Measurements from ENCODE around the gene AK8. TPM values are rescaled to one million over a fixed set of nuclear protein-coding genes. Genes with fewer than 3 reads are reported as not detected.

The AK8 gene
- total RNA-seq, 4 donors from 2014 or later, result 0.27 to 1.3 TPM; not detected in 2

DNA sequence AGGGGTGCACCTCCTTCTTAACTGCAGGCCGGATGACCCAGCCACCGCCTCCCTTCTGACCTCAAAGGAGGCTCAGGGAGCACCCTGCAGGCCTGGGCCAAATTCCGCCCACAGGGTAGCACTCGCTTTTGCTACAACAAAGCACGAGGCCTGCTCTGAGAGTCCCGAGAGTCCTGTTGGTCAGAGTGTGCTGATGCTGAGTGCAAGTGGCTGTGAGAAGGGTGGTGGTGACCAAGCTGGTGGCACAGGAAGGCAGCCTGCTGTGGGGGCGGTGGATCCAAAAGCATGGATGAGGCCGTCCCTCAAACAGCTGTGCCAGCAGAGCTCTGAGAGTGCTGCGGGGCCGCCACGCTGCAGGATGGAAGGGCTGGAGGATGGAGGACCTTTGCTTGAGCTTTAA, 101.8 kb downstream of the AK8 start:
- whole genome bisulfite sequencing, 2 donors (ENCODE audit: low coverage in 1 of 2), result 87% methylated on average over 11 of the region's 11 CpGs; no CpG with 5 or more reads in 1 of the 2 donors
- intact Hi-C loops (cut with DNase I; ENCODE audit: low total_unique reads), result no loop called here
- in situ Hi-C loops (cut with MboI; ENCODE audit: low pct_ligation_motif_present in 1 of 4, low pct_unique_long_range_greater_than_20kb in 1 of 4, low sequenced_read_pairs in 3 of 4), result no loop called here

DNA sequence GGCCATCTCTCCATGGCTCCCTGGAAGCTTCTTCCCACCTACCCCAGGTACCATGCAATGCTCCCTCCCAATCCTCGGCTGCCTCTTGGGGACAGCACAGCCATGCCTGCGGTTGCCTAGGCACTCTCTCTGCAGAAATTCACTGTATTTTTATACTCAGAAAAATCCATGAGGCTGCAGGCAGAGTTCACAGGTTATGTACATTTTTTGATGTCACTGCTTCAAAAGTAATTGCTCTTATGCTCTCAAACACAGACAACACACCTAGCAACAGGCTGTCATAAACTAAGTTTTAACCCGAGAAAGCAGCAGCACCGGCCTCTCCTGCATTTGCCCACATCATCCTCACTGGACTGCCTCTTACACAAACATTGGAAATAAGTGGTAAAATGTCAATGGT, 102.4 kb downstream of the AK8 start:
- no peak for DNase-seq
- 66 to 79% methylated on average over 4 of the region's 4 CpGs for WGBS, 2 donors (ENCODE audit: low coverage in 1 of 2)
- Histone ChIP-seq H3K4me3 (no peak overlapping the region), H3K9me3 (no peaks in the 10 kb centered on the region), H3K4me1 (peaks cover 0 to 3% (median 2%) of the 10 kb centered on the region in 4 donors), H3K27me3 (peaks cover 11% of the 10 kb centered on the region), H3K36me3 (no peaks in the 10 kb centered on the region), H3K27ac (no peak overlapping the region)
- in situ Hi-C loops (cut with MboI; ENCODE audit: low pct_ligation_motif_present in 1 of 4, low pct_unique_long_range_greater_than_20kb in 1 of 4, low sequenced_read_pairs in 3 of 4), result no loop called here
- intact Hi-C loops (cut with DNase I; ENCODE audit: low total_unique reads), result no loop called here
- TF ChIP-seq POLR2A (IDR thresholded peaks at IDR 0.05) (no peak), POLR2AphosphoS5 (IDR thresholded peaks at IDR 0.05) (no peak), EP300 (IDR thresholded peaks at IDR 0.05; ENCODE audit: low read depth) (no peak)
- TF ChIP-seq, protein P1, sequence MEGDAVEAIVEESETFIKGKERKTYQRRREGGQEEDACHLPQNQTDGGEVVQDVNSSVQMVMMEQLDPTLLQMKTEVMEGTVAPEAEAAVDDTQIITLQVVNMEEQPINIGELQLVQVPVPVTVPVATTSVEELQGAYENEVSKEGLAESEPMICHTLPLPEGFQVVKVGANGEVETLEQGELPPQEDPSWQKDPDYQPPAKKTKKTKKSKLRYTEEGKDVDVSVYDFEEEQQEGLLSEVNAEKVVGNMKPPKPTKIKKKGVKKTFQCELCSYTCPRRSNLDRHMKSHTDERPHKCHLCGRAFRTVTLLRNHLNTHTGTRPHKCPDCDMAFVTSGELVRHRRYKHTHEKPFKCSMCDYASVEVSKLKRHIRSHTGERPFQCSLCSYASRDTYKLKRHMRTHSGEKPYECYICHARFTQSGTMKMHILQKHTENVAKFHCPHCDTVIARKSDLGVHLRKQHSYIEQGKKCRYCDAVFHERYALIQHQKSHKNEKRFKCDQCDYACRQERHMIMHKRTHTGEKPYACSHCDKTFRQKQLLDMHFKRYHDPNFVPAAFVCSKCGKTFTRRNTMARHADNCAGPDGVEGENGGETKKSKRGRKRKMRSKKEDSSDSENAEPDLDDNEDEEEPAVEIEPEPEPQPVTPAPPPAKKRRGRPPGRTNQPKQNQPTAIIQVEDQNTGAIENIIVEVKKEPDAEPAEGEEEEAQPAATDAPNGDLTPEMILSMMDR (IDR thresholded peaks at IDR 0.05), result no peak

More for the DNA sequence above, 101.8 kb downstream of the AK8 start:
- TF ChIP-seq EP300 (IDR thresholded peaks at IDR 0.05; ENCODE audit: low read depth) (no peak), POLR2A (IDR thresholded peaks at IDR 0.05) (no peak), POLR2AphosphoS5 (IDR thresholded peaks at IDR 0.05) (no peak)
- TF ChIP-seq, protein P1 (IDR thresholded peaks at IDR 0.05), result no peak
- Histone ChIP-seq H3K36me3 (no peaks in the 10 kb centered on the region), H3K9me3 (no peaks in the 10 kb centered on the region), H3K4me1 (no peaks in the 10 kb centered on the region), H3K27ac (no peak overlapping the region), H3K4me3 (no peak overlapping the region), H3K27me3 (peaks cover 14% of the 10 kb centered on the region)
- no peak for DNase-seq

DNA sequence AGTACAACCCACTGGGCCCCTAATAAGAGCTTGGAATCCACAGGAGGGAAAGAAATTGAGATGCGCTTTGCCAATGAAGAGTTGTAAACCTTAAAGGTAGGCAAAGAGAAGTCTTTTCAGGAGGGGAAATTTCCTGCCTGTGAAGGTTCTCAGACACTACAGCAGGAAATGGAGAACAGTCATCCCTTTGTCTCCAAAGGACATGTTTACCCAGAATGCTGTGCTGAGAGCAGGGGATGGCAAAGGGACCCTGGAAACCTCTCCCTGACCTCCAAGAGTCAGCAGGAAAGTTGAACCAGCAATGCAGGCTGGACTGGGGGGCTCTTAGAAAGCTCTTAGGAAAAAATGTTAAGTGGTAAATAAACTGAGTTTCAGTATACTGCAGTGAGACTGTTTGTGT, 103.2 kb downstream of the AK8 start:
- in situ Hi-C loops (cut with MboI; ENCODE audit: low pct_ligation_motif_present in 1 of 4, low pct_unique_long_range_greater_than_20kb in 1 of 4, low sequenced_read_pairs in 3 of 4) (no loop called here), intact Hi-C loops (cut with DNase I; ENCODE audit: low total_unique reads) (no loop called here)
- WGBS, 2 donors (ENCODE audit: low coverage in 1 of 2), result 92 to 100% methylated on average over 1 of the region's 1 CpG

DNA sequence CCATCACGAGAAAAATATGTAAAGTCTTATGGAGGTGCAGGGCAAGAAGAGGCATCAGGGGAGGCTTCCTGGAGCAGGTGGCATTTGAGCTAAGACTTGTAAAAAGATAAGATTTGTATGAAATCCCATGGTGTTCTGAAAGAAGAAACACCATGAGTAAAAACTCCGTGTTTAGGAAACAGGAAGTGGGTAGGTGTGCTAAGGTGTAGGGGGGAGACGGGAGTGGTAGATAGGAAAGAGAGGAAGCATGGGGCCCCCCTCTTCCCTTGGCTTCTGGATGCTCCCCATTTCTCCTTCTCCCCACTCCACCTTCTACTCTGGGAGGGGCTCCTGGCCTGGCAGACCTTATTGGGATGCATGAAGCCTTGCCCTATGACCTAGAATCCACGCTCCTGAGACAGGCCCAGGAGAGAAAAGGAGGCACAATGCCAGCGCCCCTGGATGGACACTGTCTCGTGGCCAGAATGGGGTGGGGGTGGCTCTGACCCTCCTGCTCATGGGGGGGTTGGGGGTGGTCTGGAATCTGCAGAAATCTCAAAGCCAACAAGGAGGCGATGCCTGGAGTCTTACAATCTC, 104.2 kb downstream of the AK8 start:
- H3K27me3 ChIP-seq, result no peaks in the 10 kb centered on the region
- no peak for DNase-seq
- H3K9me3 ChIP-seq, result no peaks in the 10 kb centered on the region
- 71 to 76% methylated on average over 3 to 7 of the region's 7 CpGs for whole genome bisulfite sequencing, 2 donors (ENCODE audit: low coverage in 1 of 2)
- H3K4me3 ChIP-seq, result no peak overlapping the region
- H3K4me1 ChIP-seq, result peaks cover 0 to 12% (median 9%) of the 10 kb centered on the region in 4 donors
- TF ChIP-seq EP300 (IDR thresholded peaks at IDR 0.05; ENCODE audit: low read depth), result no peak
- TF ChIP-seq POLR2A (IDR thresholded peaks at IDR 0.05), result no peak
- TF ChIP-seq, protein P1 (IDR thresholded peaks at IDR 0.05), result no peak
- no peak for TF ChIP-seq POLR2AphosphoS5 (IDR thresholded peaks at IDR 0.05)
- in situ Hi-C loops (cut with MboI; ENCODE audit: low pct_ligation_motif_present in 1 of 4, low pct_unique_long_range_greater_than_20kb in 1 of 4, low sequenced_read_pairs in 3 of 4) (no loop called here), intact Hi-C loops (cut with DNase I; ENCODE audit: low total_unique reads) (no loop called here)
- H3K36me3 ChIP-seq, result no peaks in the 10 kb centered on the region
- H3K27ac ChIP-seq, result no peak overlapping the region

More for the DNA sequence above, 103.2 kb downstream of the AK8 start:
- peaks cover 3% of the 10 kb centered on the region for H3K27me3 ChIP-seq
- H3K27ac ChIP-seq, result no peak overlapping the region
- TF ChIP-seq POLR2A (IDR thresholded peaks at IDR 0.05) (no peak), POLR2AphosphoS5 (IDR thresholded peaks at IDR 0.05) (no peak), EP300 (IDR thresholded peaks at IDR 0.05; ENCODE audit: low read depth) (no peak)
- TF ChIP-seq, protein P1 (IDR thresholded peaks at IDR 0.05), result no peak
- H3K36me3 ChIP-seq, result no peaks in the 10 kb centered on the region
- no peaks in the 10 kb centered on the region for H3K9me3 ChIP-seq
- H3K4me3 ChIP-seq, result no peak overlapping the region
- H3K4me1 ChIP-seq, result peaks cover 0 to 7% (median 7%) of the 10 kb centered on the region in 4 donors
- no peak for DNase-seq

Measured in transverse colon (tissue), 4 donors.